ENCODE results near the gene SPECC1L. TPM values are rescaled to one million over a fixed set of nuclear protein-coding genes. Genes with fewer than 3 reads are reported as not detected.
"Not testable (repeated sequence)": the region's sequence is repeated elsewhere in the genome, so short reads cannot be mapped to it uniquely, and the experiment has no call there.

SPECC1L gene
- total RNA-seq, 1 donor = 40.2 TPM

DNA sequence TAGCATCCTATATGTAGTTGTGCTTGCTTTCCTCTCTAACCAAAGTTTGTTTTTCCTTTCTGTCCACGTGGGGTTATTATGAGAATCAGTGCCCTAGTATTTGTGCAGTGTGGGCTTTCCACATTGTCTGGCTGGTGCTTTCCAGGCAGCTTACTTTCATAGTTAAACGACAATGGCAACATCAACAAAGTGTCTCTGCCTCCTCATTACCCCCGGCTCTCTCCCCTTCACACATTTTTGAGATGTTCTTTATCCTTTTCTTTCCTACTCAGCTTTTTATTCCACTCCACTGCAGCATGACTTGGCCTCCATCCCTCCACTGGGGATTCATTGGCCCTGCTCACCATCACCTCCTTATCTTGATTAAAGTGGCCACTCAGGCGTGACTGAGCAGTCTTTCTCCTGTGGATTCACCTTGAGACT, 19.1 kb downstream of the SPECC1L start:
- DNase-seq (ENCODE audit: low read depth) = peak; percentile 18
- no peak overlapping the region for H3K4me3 ChIP-seq (ENCODE audit: low read depth, low read length)
- no peak for TF ChIP-seq CTCF (IDR thresholded peaks at IDR 0.05; ENCODE audit: insufficient read depth, low read depth, low read length)

GRCh38 chr22:24290459-24290858, 19.8 kb downstream of the SPECC1L start:
- TF ChIP-seq CTCF (IDR thresholded peaks at IDR 0.05; ENCODE audit: insufficient read depth, low read depth, low read length) = no peak
- H3K4me3 ChIP-seq (ENCODE audit: low read depth, low read length) = no peak overlapping the region
- no peak for DNase-seq (ENCODE audit: low read depth)

- no peak overlapping the region for H3K4me3 ChIP-seq (ENCODE audit: low read depth, low read length)
- no peak for TF ChIP-seq CTCF (IDR thresholded peaks at IDR 0.05; ENCODE audit: insufficient read depth, low read depth, low read length)
- DNase-seq (ENCODE audit: low read depth) = no peak
These were observed 21.0 kb downstream of the SPECC1L start for GRCh38 chr22:24291515-24292201.

GRCh38 chr22:24292202-24292830, 21.7 kb downstream of the SPECC1L start:
- H3K4me3 ChIP-seq (ENCODE audit: low read depth, low read length) = not testable (repeated sequence)
- peak; percentile 44 for DNase-seq (ENCODE audit: low read depth)

GRCh38 chr22:24294913-24295312, 24.3 kb downstream of the SPECC1L start:
- DNase-seq (ENCODE audit: low read depth); H3K4me3 ChIP-seq (ENCODE audit: low read depth, low read length): not testable (repeated sequence)

DNA sequence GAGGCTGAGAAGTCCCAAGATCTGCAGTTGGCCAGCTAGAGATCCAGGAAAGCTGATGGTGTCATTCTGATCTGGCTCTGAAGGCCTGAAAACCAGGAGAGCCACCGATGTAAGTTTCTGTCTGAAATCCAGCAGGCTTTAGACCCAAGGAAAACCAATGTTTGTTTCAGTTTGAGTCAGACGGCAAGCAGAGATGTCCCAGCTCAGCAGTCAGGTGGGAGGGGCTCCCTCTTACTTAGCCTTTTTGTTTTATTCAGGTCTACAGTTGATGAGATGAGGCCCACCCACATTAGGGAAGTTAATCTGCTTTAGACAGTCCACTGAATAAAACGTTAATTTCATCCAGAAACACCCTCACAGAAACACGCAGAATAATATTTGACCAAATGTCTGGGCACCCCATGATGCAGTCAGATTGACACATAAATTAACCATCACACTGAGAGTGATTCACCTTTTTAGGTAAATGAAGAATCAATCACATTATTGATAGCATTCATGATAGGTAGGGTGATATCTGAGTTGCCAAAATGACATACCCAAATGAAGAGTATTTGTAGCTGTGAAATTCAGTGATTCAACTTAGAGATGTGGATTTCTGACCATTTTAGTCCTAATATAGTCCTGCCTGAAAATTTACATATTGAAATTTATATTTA, 28.0 kb downstream of the SPECC1L start:
- H3K4me3 ChIP-seq (ENCODE audit: low read depth, low read length); DNase-seq (ENCODE audit: low read depth): not testable (repeated sequence)

DNA sequence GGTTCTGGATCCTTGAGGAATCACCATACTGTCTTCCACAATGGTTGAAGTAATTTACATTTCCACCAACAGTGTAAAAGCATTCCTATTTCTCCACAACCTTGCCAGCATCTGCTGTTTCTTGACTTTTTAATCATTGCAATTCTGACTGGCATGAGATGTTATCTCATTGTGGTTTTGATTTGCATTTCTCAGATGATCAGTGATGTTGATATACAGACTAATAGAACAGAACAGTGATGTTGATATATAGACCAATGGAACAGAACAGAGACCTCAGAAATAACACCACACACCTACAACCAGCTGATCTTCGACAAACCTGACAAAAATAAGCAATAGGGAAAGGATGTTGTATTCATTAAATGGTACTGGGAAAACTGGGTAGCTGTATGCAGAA, 29.9 kb downstream of the SPECC1L start:
- DNase-seq (ENCODE audit: low read depth); H3K4me3 ChIP-seq (ENCODE audit: low read depth, low read length): not testable (repeated sequence)

GRCh38 chr22:24302591-24302990, 32.0 kb downstream of the SPECC1L start:
- no peak for TF ChIP-seq CTCF (IDR thresholded peaks at IDR 0.05; ENCODE audit: insufficient read depth, low read depth, low read length)
- H3K4me3 ChIP-seq (ENCODE audit: low read depth, low read length) = no peak overlapping the region
- no peak for DNase-seq (ENCODE audit: low read depth)

GRCh38 chr22:24303007-24303406, 32.4 kb downstream of the SPECC1L start:
- DNase-seq (ENCODE audit: low read depth) = no peak
- TF ChIP-seq CTCF (IDR thresholded peaks at IDR 0.05; ENCODE audit: insufficient read depth, low read depth, low read length) = no peak
- H3K4me3 ChIP-seq (ENCODE audit: low read depth, low read length) = no peak overlapping the region
